ENCODE measurements around the gene MARCHF6.

DNA sequence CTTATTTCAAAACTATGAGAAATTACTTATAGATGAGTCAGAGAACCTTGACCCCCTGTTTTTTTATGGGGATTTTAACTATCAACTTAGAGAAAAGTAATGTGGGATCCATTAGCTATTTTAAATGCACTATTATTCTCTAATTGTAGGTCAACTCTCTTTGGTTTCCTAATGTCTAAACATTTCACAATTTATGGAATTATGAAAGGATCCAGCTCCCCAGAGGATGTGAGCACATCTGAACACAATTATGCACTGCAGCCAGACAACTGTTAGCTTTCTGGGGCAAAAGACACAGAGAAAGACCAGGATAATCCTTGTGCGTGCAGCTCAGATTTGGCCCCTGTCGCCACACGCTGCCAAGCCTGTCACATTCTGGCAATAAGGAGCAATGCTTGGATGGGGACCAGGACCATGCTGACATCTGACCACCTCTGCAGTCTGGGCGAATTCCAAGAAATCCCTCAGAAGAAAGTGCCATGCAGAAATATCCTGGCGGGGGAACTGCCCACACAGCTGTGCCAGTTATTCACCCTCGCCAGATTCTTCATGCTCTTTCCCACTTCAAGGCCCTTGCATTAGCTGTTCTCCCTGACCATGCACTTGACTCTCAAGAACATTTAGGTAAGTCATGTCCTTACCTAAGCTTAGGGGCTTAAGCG is 23.5 kb upstream of the MARCHF6 start:
- TF ChIP-seq GATA2 (IDR thresholded peaks at IDR 0.05; ENCODE audit: low read depth, low read length) (no peak), GATA3 (IDR thresholded peaks at IDR 0.05; ENCODE audit: low read depth, low read length) (no peak)
